ENCODE data around the gene IBA57. TPM values are rescaled to one million over a fixed set of nuclear protein-coding genes. Genes with fewer than 3 reads are reported as not detected.

IBA57 gene
- total RNA-seq, 2 donors from 2014 or later, result 6.8 to 7.7 TPM

GRCh38 chr1:228207851-228208821 lies 42.5 kb downstream of the IBA57 start, which contains the start of gene OBSCN:
TSS of gene OBSCN (plus strand) at chr1:228208044. CDS start at chr1:228211784, 3,740 bp downstream.
- H3K9me3 Mint-ChIP-seq, result peaks cover 2% of the 10 kb centered on the region
- 54 to 83% methylated on average over 7 to 30 of the region's 30 CpGs for WGBS, 2 experiments (ENCODE audit: insufficient coverage in 1 of 2, insufficient read length in 1 of 2)
- H3K27ac Mint-ChIP-seq, result no peak within 1 kb of the TSS
- Histone ChIP-seq H3K36me3 (ENCODE audit: control insufficient read depth, insufficient read depth, low read length) (no peaks in the 10 kb centered on the region), H3K4me3 (ENCODE audit: low read length) (no peak within 1 kb of the TSS), H3K9ac (ENCODE audit: extremely low read depth, low read length, poor library complexity, severe bottlenecking) (no peak within 1 kb of the TSS), H3K27me3 (ENCODE audit: control insufficient read depth, insufficient read depth, low read length, poor library complexity, severe bottlenecking) (peaks cover 12% of the 10 kb centered on the region), H3K4me1 (ENCODE audit: control insufficient read depth, insufficient read depth, low read length) (peaks cover 5% of the 10 kb centered on the region), H3K27ac (ENCODE audit: low read depth, low read length) (no peak within 1 kb of the TSS), H3K9me3 (ENCODE audit: control insufficient read depth, low read length) (no peaks in the 10 kb centered on the region)
- H3K4me3 Mint-ChIP-seq, result no peak within 1 kb of the TSS
- peaks cover 55% of the 10 kb centered on the region for H3K27me3 Mint-ChIP-seq (ENCODE audit: insufficient read depth)
- H3K4me1 Mint-ChIP-seq, result peaks cover 3% of the 10 kb centered on the region
- TF ChIP-seq CTCF (conservative IDR thresholded peaks at IDR 0.05), result no peak
- no peak for DNase-seq
- no peaks in the 10 kb centered on the region for H3K36me3 Mint-ChIP-seq (ENCODE audit: low read depth)

- H3K27ac Mint-ChIP-seq, result no peak overlapping the region
Measured at GRCh38 chr1:228208831-228209551, 43.4 kb downstream of the IBA57 start.

More at GRCh38 chr1:228208831-228209551, 43.4 kb downstream of the IBA57 start:
- H3K4me1 Mint-ChIP-seq, result peaks cover 3% of the 10 kb centered on the region
- no peaks in the 10 kb centered on the region for H3K36me3 Mint-ChIP-seq (ENCODE audit: low read depth)
- no peak overlapping the region for H3K4me3 Mint-ChIP-seq
- peaks cover 5% of the 10 kb centered on the region for H3K4me1 ChIP-seq (ENCODE audit: control insufficient read depth, insufficient read depth, low read length)
- 83 to 94% methylated on average over 13 to 18 of the region's 19 CpGs for WGBS, 2 experiments (ENCODE audit: insufficient coverage in 1 of 2, insufficient read length in 1 of 2)
- peaks cover 5% of the 10 kb centered on the region for H3K27me3 ChIP-seq (ENCODE audit: control insufficient read depth, insufficient read depth, low read length, poor library complexity, severe bottlenecking)
- H3K27me3 Mint-ChIP-seq (ENCODE audit: insufficient read depth), result peaks cover 48% of the 10 kb centered on the region
- peaks cover 2% of the 10 kb centered on the region for H3K9me3 Mint-ChIP-seq
- TF ChIP-seq CTCF (conservative IDR thresholded peaks at IDR 0.05), result no peak
- H3K36me3 ChIP-seq (ENCODE audit: control insufficient read depth, insufficient read depth, low read length), result no peaks in the 10 kb centered on the region
- no peak overlapping the region for H3K4me3 ChIP-seq (ENCODE audit: low read length)
- H3K27ac ChIP-seq (ENCODE audit: low read depth, low read length), result no peak overlapping the region
- no peak for DNase-seq
- no peaks in the 10 kb centered on the region for H3K9me3 ChIP-seq (ENCODE audit: control insufficient read depth, low read length)
- H3K9ac ChIP-seq (ENCODE audit: extremely low read depth, low read length, poor library complexity, severe bottlenecking), result no peak overlapping the region
